ENCODE data around the gene SYNE1. TPM values are rescaled to one million over a fixed set of nuclear protein-coding genes. Genes with fewer than 3 reads are reported as not detected.

Gene SYNE1
- total and polyA plus RNA-seq, 2 of the 8 experiments (the other 6 are each of a cell fraction or from before 2014, with no cell fraction given) = 2.8 to 5.5 TPM

DNA sequence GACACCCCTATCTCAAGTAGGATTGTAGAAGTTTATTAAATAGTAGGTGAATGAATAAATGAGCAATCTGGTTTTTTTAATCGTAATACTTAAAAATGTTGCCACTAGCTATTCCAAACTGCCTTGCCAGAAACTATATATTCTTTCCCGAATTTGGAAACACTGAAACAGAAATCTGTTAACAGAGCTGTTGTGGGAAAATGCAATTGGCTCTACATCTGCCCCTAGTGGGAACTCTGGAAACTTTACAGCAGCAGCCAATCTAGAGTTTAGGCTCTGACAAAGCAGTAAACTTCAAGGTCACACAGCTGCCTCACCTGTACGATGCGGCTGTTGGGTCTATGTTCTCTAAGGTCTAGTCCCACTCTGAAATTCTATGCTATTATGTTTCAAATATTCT is 41.7 kb downstream of the SYNE1 start (continued):
- TF ChIP-seq, protein P1, sequence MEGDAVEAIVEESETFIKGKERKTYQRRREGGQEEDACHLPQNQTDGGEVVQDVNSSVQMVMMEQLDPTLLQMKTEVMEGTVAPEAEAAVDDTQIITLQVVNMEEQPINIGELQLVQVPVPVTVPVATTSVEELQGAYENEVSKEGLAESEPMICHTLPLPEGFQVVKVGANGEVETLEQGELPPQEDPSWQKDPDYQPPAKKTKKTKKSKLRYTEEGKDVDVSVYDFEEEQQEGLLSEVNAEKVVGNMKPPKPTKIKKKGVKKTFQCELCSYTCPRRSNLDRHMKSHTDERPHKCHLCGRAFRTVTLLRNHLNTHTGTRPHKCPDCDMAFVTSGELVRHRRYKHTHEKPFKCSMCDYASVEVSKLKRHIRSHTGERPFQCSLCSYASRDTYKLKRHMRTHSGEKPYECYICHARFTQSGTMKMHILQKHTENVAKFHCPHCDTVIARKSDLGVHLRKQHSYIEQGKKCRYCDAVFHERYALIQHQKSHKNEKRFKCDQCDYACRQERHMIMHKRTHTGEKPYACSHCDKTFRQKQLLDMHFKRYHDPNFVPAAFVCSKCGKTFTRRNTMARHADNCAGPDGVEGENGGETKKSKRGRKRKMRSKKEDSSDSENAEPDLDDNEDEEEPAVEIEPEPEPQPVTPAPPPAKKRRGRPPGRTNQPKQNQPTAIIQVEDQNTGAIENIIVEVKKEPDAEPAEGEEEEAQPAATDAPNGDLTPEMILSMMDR (IDR thresholded peaks at IDR 0.05; ENCODE audit: control extremely low read depth in 1 of 3, insufficient read depth in 1 of 3, low read depth in 1 of 3, low read length in 3 of 3) = peak in 2 of 3 experiments; percentile 30 to 54; a peak in 3 of 4 replicates
- TF ChIP-seq RAD21 (IDR thresholded peaks at IDR 0.05 in 1 of 2, conservative IDR thresholded peaks at IDR 0.05 in 1 of 2; ENCODE audit: low read depth in 2 of 2, low read length in 2 of 2) = peak in 1 of 2 experiments; percentile 17; a peak in 1 of 4 replicates

All from H1 (cell line).